Peyer's patch (tissue), 4 donors: Measurements from ENCODE around the gene GSTO2. TPM values are rescaled to one million over a fixed set of nuclear protein-coding genes. Genes with fewer than 3 reads are reported as not detected.

ENCODE experiments used
- DNase-seq, 3 donors: peaks; one replicate each; pipeline ENCODE4 v3.0.0-alpha.2; 2017 to 2019
- H3K27ac ChIP-seq, 4 donors: fragments of 200-600 bp; sonication (generic); one replicate each; pipeline ENCODE4 v1.5.1; 2016 to 2019
- H3K27me3 ChIP-seq, 2 donors: fragments of 200-600 bp; sonication (generic); one replicate each; pipeline ENCODE4 v1.5.1; 2019
- H3K36me3 ChIP-seq, 3 donors: fragments of 200-600 bp; sonication (generic); one replicate each; pipeline ENCODE4 v1.5.1; 2016 to 2019
- H3K4me1 ChIP-seq, 4 donors: fragments of 200-600 bp; sonication (generic); one replicate each; pipeline ENCODE4 v1.5.1; 2016 to 2019
- H3K4me3 ChIP-seq, 4 donors: fragments of 200-600 bp; sonication (generic); 1 replicate in 3 of 4; 2 replicates in 1 of 4; pipeline ENCODE4 v1.5.1; 2016 to 2019; ENCODE audit warnings: mild to moderate bottlenecking in 1 of 4
- H3K9me3 ChIP-seq, 4 donors: fragments of 200-600 bp; sonication (generic); one replicate each; pipeline ENCODE4 v1.5.1; 2016 to 2019; ENCODE audit warnings: mild to moderate bottlenecking in 1 of 4
- POLR2A ChIP-seq, 2 donors: fragments of 450-650 bp; IDR thresholded peaks; one replicate each; pipeline ENCODE4 v1.5.1; 2017; ENCODE audit warnings: antibody characterized with exemption in 2 of 2, mild to moderate bottlenecking in 2 of 2, moderate library complexity in 2 of 2
- small RNA-seq, 2 donors: library from RNA; depleted of rRNA; stranded (forward); fragments of <200 nt; gene quantifications; one replicate each; pipeline ENCODE3, GENCODE V24; 2016
- total RNA-seq, 4 donors: library from RNA; depleted of rRNA; stranded (reverse); fragments of >200 nt; gene quantifications; one replicate each; pipeline ENCODE4 v1.1.0, GENCODE V29; 2016
- TF ChIP-seq, protein P1 (sequence below), 6 experiments: fragments of 450-650 bp in 4 of 6; fragments of 200-600 bp in 2 of 6; sonication (generic) in 1 of 6; IDR thresholded peaks; one replicate each; pipeline ENCODE4 v1.5.1; 2017 to 2019; ENCODE audit warnings: antibody characterized with exemption in 6 of 6, mild to moderate bottlenecking in 3 of 6, moderate library complexity in 1 of 6

Gene GSTO2
- total RNA-seq, 4 donors from 2014 or later = 9.1 to 15.5 (median 13.7) TPM

DNA sequence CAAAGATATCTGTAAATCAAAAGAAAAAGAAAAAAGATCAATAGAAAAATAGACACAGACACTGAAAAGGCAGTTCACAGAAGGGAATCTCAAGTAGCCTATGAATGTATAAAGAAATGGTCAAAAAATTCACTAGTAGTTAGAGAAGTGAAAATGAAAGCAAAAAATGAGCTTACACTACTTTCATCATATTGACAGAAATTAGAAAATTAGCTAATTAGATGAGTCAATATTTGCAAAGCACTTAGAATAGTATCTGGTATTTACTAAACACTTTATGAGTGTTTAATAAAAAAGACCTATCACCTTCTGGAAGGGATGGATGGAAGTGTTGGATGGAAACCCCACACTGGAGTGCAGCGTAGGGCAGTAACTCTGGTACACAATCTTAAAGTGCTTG, 82.9 kb downstream of the GSTO2 start:
- Histone ChIP-seq H3K4me1 (peaks cover 0 to 21% (median 0%) of the 10 kb centered on the region in 4 donors), H3K27ac (peak overlapping the region in 3 of 4 donors; percentile 20 to 37 (median 33)), H3K36me3 (no peaks in the 10 kb centered on the region), H3K9me3 (no peaks in the 10 kb centered on the region), H3K27me3 (no peaks in the 10 kb centered on the region), H3K4me3 (no peak overlapping the region)
- no peak for DNase-seq
- TF ChIP-seq, protein P1, sequence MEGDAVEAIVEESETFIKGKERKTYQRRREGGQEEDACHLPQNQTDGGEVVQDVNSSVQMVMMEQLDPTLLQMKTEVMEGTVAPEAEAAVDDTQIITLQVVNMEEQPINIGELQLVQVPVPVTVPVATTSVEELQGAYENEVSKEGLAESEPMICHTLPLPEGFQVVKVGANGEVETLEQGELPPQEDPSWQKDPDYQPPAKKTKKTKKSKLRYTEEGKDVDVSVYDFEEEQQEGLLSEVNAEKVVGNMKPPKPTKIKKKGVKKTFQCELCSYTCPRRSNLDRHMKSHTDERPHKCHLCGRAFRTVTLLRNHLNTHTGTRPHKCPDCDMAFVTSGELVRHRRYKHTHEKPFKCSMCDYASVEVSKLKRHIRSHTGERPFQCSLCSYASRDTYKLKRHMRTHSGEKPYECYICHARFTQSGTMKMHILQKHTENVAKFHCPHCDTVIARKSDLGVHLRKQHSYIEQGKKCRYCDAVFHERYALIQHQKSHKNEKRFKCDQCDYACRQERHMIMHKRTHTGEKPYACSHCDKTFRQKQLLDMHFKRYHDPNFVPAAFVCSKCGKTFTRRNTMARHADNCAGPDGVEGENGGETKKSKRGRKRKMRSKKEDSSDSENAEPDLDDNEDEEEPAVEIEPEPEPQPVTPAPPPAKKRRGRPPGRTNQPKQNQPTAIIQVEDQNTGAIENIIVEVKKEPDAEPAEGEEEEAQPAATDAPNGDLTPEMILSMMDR (IDR thresholded peaks at IDR 0.05) = no peak
- no peak for TF ChIP-seq POLR2A (IDR thresholded peaks at IDR 0.05)

GRCh38 chr10:104353325-104354048, 84.5 kb downstream of the GSTO2 start, which contains the start of gene CFAP58:
Gene CFAP58 (plus strand): TSS chr10:104353833. CDS start chr10:104353898, 65 bp downstream.
- DNase-seq = peak; percentile 93 to 98 (median 96)
- Histone ChIP-seq H3K4me3 (peak within 1 kb of the TSS; percentile 28 to 55 (median 44)), H3K36me3 (no peaks in the 10 kb centered on the region), H3K27me3 (no peaks in the 10 kb centered on the region), H3K9me3 (no peaks in the 10 kb centered on the region), H3K27ac (no peak within 1 kb of the TSS), H3K4me1 (peaks cover 0 to 21% (median 0%) of the 10 kb centered on the region in 4 donors)
- no peak for TF ChIP-seq POLR2A (IDR thresholded peaks at IDR 0.05)
- TF ChIP-seq, protein P1 (IDR thresholded peaks at IDR 0.05) = peak; percentile 53 to 84 (median 78)

Small RNA genes lying within 50 kb of the gene (small RNA-seq; reads per million reads assigned to genes)
- 0 reads per million in 2 donors for gene MIR4482

Other genes starting within 250 kb of the GSTO2 start
- gene COL17A1, start 183.3 kb upstream of the GSTO2 start, total RNA-seq = 100 to 1,000 TPM in 2 of 4 donors, 10 to 100 TPM in 1, 1 to 10 TPM in 1; 4.1 to 240 (median 97.1) TPM
- gene SFR1, start 147.0 kb upstream of the GSTO2 start, total RNA-seq = 1 to 10 TPM; 2.5 to 5.8 (median 5.3) TPM
- 10 to 100 TPM in 1 of 4 donors, under 1 TPM in 2, not detected in 1; 0.27 to 12.4 (median 0.76) TPM for gene CFAP43, start 36.8 kb upstream of the GSTO2 start, total RNA-seq
- gene GSTO1, start 14.3 kb upstream of the GSTO2 start, total RNA-seq = 100 to 1,000 TPM in 1 of 4 donors, 10 to 100 TPM in 3; 46.4 to 105 (median 69.5) TPM
- 1 to 10 TPM; 2.8 to 9.9 (median 7.7) TPM for gene ITPRIP, start 69.3 kb downstream of the GSTO2 start, total RNA-seq
- gene CFAP58, start 84.6 kb downstream of the GSTO2 start, total RNA-seq = 1 to 10 TPM in 1 of 4 donors, not detected in 3; 2.5 TPM